Retina (tissue), 1 donor: ENCODE data around the gene SEMA5A.

Experiments
- DNase-seq: peaks from one replicate; pipeline ENCODE4 v3.0.0-alpha.2; 2016

SEMA5A gene

GRCh38 chr5:9192266-9192665 lies 353.6 kb downstream of the SEMA5A start:
- DNase-seq: no peak

DNA sequence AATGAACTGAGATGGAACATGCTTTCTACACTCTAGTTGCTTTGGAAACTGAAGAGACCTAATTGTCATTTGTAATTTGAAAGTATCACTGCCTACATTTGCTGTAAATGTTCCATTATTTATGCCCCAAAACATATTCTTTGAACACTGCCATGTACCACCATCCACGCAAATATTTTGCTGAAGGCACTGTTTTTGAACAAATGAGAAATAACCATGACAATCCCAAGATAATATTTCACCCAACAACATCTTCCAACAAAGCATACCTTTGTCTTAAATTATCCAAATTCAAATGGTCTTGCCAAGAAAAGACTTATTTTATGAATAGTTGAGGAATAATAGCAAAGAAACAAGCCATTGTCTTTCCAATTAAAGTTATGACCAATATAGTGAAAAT lies 356.2 kb downstream of the SEMA5A start:
- no peak for DNase-seq

GRCh38 chr5:9188956-9189355 lies 356.9 kb downstream of the SEMA5A start:
- no peak for DNase-seq

DNA sequence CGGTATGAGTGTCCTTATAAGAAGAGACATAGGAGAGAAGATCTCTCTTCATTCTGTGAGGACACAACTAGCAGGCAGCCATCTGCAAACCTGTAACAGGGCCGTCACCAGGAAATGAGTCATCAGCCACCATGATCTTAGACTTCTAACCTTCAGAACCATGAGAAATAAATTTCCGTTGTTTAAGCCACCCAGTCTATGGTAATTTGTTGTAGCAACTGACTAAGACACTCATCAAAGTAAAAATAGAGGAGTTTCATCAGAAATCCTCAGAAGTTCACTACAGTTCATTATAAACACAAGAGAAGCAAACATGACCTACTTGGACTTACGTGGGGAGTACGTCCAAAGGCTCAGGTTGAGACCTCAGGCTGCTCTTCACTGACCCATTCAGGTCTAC lies 357.7 kb downstream of the SEMA5A start:
- DNase-seq: no peak

GRCh38 chr5:9187614-9188013 lies 358.3 kb downstream of the SEMA5A start:
- no peak for DNase-seq

- DNase-seq: no peak
Measured at GRCh38 chr5:9186069-9186468, 359.8 kb downstream of the SEMA5A start.

GRCh38 chr5:9183992-9184391 lies 361.9 kb downstream of the SEMA5A start:
- DNase-seq: no peak

DNA sequence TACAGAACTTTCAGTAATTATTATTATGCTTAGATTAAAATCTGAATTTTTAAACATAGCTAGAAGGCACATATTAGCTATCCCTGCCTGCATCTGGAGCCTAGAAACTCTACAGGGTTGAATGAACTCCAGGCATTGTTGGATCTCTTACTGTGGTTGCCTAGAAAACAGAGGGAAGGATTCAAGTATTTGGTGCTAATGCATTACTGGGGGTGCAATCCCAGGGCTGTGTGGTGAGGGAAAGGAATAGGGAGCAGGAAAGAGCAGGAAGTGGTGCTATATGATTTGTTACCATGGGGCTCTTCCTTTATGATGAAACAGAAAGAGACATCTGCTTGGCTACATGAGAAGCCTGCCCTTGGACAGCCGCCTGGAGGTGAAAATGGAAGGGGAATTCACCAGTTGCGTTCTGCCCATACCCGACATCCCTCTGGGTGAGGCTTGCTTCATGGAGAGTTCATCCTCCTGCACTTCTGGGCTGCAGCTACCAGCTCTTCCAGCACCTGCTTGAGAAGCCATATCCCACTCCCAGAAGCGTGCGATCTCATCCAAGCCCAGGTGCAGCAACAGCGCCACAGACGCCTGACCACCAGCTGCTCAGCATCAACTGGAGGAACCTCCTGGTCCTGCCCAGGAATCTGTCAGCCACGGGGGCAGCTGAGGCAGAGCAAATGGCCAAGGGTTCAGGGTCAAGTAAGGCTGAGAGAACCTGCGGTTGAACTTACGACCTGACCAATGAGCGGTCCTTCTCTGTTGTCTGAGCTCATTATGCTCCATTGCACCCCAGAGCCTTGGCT lies 362.8 kb downstream of the SEMA5A start:
- DNase-seq: no peak

- no peak for DNase-seq
Measured at GRCh38 chr5:9176641-9177040, 369.2 kb downstream of the SEMA5A start.

DNA sequence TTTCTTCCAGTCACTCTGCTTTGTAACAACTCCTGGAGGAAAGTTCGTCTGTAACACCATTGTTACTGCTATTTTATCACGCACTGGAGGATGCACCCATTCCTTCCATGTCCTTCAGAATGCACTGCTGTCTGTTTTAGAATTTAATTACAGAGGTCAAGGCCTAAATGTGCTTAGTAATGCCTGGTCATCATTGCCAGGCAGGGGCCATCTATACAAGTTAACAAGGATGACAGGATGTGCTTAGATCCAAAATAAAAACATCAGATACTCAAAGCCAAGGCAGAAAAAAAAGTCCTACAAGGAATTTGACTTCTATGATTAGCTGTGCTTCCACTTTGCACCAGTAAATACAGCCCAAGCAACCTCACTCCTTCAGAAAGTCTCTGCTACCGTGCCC lies 371.4 kb downstream of the SEMA5A start:
- no peak for DNase-seq

- DNase-seq: no peak
Measured at GRCh38 chr5:9173281-9174048, 372.4 kb downstream of the SEMA5A start.

DNA sequence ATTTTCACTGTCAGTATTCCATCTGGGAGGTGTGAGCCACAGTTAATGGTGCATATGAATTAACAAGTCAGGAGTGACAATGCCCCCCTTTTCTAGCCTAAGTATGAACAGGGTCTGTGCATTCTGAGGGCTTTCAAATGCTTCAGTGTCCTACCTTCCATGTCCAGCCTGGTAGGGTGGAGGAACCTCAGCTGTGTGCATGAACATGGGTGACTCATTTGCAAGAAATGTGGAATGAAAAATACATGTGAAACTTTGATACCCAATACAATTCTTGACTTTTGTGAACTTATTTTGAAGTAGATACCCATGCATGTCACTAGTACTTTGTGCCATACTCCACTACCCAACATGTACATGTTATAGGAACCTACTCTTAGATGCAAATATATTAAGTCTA lies 375.8 kb downstream of the SEMA5A start:
- DNase-seq: no peak

DNA sequence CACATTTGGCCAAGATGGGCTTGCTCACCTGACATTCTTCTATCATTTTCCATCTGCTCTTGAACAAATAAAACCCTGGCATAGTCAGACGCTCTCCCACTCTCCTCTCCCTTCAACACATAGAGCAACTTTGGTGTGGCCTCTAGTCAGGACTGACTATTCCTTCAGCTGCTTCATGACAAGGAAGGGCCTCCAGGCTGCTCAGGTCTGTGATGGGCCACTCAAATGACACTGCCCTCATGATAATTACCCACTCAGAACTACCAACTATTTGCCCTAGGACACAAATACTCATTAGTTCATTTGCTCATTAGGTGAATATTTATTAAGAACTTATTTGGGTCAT lies 376.3 kb downstream of the SEMA5A start:
- DNase-seq: no peak

DNA sequence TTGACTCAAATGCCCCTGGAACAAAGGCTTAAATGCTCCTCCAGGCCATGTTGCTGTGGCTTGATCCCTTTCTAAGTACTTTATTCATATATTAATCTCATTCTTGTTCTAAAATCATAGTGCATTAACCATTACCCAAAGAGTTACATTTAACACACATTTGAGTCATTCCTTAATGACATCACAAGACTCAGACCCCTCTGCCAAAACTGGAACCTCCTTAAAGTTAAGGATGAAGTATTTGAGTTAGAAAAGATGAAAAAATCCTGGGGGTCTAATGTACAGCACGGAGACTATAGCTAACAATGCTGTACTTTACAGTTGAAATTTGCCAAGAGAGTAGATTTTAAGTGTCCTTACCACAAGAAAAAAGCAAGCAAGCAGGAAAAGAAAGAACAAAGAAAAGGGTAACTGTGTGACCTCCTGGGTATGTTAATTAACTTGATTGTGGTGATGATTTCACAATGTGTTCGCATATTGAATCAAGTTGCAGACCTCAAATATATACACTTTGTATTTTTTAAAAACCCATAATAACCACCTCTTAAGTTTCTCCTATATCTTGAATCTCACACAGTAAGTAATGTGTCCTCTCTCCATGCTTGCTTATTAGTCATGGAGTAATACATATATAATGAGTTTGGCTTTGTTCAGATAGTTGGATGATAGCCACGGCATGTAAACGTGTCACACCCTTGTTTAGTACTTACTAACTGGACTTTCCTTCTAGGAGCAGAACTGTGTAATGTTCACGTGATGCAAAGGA lies 376.9 kb downstream of the SEMA5A start:
- no peak for DNase-seq

DNA sequence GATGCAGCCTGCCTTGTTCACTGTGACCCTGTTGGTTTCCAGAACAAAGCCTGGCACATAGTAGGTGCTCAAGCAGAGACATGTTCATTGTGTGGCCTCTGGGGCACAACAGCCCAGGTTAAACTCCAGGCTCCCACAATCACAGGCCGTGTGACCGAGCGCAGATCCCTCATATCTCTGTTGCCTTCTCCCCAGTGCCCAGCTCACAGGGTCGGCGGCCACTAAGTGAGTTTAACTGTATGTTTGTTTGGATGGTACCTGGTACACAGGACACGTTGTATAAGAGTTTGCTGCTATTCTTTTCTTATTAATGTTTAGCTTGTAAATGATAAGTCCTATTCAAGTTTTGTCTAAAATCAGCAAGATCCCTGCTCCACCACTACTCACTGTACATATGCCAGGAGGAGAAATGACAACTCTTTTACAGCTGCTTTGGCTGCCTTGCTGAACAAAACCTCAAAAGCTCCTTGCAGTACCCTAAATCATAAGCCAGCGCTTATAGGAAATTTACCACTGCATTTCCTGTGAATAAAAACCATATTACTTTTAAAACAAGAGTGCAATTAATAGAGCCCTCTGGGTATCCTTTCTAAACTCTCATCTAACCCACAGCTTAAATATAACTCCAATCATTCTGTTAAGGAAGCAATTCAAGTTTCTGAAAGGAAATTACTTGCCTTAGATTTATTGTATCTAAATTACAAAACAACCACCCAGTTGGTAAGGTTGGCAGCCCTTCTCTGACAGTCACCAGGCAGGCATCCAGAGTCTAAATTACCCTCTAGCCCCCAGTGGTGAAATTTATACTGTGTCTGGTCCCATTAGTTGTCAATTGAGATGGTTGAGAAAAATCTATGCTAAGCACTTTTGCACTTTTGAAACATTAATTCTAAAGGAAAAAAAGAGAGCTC lies 379.4 kb downstream of the SEMA5A start:
- DNase-seq: peak; percentile 38

- DNase-seq: peak; percentile 58
Measured at GRCh38 chr5:9165546-9165945, 380.3 kb downstream of the SEMA5A start.

DNA sequence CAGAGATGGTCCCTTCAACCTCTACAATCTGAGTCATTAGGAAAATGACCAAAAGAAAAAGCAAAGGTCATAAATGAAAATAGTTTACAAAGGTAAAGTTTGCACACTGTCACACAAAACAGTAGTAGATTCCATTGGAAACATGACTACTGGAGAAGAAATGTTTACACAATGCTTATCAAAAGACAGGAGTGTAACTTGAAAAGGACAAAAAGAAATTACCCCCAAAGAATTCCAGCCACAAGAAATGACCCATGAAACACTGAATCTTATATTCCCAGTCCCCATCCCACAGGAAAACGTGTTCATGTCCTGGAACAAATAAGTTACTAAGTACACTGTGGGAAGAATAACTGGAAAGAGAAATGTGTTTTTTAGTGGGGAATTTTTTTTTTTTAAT lies 385.1 kb downstream of the SEMA5A start:
- no peak for DNase-seq

- no peak for DNase-seq
Measured at GRCh38 chr5:9157811-9158210, 388.1 kb downstream of the SEMA5A start.

DNA sequence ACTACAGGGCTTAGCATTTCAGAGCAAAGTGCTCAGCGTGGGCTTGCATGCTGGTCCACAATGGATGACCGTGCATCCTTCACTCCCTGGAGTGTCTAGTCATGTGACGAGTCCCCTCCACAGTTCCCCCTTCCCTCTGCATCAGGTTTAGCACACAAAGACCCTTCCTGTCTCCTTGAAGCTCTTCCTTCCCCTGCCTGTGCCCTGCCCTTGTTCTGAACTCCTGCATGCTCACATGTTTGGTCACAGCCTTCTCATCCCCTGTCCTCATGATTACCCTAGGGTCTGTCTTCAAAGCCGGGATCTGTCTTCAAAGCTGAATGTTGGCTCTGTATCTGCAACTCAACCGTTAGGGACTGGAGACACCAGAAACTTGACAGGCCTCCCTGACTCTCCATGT lies 388.9 kb downstream of the SEMA5A start:
- DNase-seq: peak; percentile 11

DNA sequence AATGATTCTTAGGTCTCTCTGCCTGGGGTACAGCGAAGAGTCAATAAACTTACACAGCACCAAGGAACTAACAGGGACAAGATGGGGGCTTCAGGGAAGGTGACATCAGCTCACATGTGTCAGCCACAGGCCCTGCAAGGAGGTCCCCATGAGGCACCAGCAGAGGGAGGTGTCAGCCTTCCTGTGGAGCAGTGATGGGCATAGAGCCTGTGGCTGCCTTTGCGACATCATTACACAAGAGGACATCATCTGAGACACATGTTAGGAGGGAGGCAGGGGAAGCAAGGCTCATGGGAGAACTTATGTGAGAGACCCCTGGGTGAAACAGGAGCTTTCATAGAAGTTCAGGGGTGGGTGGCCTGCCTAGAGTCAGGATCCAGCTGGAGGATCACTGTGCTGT lies 389.6 kb downstream of the SEMA5A start:
- DNase-seq: peak; percentile 62

DNA sequence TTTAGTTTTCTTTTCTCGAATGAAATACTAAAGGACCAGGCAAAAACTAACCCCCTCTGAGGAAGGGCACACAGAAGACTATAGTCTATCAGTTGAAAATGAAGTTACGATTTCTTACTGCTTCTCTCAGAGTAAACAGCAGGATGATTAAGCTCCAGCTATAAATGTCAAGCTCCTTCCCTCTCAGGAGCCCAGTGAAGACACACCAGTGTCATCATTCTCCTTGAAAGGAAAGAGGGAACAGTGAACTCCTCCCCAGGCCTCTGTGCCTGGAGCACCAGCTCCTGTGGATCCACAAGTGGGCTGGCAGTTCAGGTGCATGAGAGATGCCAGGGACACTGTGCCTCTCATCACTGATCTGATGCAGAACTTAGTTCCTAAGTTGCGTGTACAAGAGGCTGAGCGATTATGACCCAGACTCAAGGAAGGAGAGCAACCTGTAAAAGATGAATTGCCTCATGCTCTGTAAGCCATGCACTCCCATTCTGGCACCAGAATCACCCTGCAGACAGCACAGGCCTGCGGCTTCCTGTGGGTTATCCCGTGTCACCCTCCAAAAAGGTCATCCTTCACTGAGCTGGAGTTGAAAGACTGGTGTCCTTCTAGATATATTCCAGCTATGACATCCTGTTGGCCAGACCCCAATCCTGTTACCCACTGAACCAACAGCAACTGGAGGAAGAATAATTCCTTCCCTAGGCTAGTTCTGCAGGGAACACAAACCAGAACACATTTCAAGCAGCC lies 394.0 kb downstream of the SEMA5A start:
- no peak for DNase-seq

DNA sequence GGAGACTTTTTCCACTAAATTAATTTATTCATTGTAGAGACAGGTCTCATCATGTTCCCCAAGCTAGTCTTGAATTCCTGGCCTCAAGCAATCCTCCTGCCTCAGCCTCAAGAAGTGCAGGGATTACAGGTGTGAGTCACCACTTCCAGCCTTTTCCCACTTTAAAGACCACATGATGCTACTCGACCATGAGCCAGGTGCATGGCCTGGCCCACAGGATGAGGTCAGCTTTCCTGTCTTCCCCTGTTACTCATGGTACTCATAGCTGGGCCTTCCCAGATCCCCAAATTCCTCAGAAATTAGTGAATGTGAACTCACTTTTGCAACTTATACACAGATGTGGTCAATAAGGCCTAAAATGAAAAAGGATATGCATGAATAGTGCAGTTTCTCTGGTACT lies 395.9 kb downstream of the SEMA5A start:
- no peak for DNase-seq
